HG03097 (cell line): Measurements from ENCODE around the gene TK2.

Source experiments
- ATAC-seq: cut with Tn5 transposase; IDR thresholded peaks from one replicate; pipeline ENCODE4 v1.9.1; 2021; ENCODE audit not compliant: unreplicated experiment, low FRiP score

Gene TK2

DNA sequence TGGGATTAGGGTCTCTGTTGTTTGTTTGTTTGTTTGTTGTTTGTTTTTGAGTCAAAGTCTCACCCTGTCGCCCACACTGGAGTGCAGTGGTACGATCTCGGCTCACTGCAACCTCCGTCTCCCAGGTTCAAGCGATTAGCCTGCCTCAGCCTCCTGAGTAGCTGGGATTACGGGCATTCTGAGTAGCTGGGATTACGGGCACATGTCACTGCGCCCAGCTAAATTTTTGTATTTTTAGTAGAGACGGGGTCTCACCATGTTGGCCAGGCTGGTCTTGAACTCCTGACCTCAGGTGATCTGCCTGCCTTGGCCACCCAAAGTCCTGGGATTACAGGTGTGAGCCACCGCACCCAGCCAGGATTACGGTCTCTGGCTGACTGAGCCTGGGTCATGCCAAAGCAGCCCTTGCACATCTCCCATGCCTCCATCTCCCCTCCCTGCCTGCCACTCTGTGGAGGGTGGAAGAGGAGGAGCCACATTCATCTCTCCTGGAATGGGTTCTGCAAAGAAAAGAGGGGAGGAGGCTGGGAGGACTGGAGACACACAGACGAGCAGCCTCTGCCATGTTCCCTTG is 63.6 kb downstream of the TK2 start:
- no peak for ATAC-seq

DNA sequence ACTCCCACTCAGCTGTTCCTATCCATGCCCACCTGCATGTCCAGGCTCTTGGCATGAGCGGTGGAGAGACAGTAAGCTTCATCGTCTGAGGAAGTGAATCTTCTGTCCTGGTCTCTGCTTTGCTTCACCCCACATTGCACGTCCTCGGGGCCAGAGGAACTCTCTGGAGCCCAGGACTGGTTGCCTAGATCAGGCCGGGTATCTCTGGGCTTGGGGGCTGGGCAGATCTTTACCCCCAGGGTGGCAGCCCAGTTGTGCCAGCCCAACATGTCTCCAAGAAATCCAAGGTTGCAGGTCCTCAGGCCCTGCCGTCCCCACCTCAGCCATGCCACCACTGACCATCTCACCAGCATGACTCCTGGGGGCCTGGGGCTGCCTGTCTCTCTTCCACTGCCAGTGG is 64.5 kb downstream of the TK2 start:
- no peak for ATAC-seq

DNA sequence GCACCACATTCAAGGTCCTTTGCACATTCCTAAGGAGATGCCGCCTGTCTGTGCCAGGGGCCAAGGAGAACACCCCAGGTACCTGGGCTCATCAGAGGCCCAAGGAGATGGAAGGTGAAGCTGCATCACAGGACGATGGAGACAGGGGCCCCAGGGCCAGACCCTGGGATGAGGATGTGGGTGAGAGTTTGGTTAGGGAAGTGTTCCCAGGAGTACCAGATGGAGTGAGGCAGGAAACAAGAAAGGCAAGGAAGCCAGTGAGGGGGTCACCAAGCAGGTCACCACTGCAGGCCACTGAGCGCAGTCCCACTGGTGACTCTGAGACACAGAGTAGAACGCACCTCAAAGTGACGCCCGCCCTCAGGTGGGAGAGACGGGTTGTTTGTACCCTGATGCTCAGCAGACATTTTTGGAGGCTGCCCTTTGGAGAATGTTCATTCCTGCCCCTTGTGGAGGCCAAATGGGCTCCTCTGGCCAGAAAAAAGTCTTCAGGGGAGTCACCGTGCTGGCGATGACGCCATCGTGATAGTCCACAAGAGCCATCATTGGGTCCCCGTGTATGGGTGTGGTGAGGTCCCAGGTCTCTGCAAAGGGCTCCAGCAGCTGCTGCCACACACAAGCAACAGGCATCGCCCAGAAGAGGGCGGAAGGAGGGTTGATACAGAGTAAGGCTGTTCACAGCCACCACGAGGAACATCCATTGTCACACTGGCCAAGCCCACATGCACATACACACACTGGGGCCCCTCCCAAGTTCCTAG is 65.3 kb downstream of the TK2 start:
- no peak for ATAC-seq

DNA sequence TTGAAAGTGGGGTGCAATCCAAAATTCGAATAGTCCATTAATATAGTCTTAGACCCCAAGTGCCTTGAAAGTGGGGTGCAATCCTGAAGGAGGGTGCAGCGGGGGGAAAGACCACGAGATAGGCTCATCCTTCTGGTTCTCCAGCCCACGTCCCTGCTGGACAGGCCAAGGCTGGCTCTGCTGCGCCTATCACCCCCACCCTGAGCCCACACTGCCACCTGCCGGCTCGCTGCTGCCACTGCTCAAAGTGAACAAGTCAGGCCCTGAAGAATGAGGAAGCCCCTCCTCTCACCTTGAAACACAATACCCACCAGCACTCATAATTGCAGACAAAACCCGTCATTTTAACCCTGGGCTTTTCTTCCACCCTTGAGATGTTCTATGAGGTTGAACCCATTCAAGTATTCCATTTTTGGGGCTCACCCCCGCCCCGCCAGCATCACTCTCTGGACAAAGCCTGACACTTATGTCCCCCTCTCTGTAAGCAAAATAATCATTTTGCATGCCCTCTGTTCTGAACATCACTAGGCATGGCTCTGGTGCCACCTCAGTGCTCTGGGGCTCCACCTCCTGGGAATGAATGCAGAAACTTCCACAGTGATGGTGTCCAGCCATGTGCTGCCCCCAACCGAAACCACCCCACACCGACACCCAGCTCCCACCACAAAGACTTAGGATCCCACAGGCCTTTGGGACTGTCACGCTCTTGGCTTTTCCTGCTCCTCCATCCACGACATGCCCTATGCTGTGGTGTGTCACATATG is 66.1 kb downstream of the TK2 start:
- ATAC-seq: no peak

DNA sequence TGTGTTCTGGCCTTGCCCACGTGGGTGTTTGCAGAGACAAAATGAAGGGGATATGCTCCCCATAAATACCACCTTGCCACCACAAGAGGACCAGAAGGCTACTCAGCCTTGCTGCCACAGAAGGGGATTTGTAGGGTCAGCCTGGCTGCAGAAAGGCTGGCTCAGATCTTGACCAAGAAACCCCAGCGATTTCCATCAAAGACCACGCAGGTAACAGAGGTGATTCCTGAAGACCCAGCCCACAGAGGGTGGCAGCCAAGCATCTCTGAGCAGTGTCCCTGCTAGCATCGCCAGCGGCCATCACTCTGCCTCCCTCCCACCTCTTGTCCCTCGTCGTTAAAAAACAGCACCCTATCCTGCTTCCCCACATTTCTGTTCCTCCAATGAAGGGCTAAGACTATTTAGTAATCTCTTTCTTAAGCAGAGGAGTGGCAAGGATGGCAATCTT is 68.0 kb downstream of the TK2 start:
- no peak for ATAC-seq

DNA sequence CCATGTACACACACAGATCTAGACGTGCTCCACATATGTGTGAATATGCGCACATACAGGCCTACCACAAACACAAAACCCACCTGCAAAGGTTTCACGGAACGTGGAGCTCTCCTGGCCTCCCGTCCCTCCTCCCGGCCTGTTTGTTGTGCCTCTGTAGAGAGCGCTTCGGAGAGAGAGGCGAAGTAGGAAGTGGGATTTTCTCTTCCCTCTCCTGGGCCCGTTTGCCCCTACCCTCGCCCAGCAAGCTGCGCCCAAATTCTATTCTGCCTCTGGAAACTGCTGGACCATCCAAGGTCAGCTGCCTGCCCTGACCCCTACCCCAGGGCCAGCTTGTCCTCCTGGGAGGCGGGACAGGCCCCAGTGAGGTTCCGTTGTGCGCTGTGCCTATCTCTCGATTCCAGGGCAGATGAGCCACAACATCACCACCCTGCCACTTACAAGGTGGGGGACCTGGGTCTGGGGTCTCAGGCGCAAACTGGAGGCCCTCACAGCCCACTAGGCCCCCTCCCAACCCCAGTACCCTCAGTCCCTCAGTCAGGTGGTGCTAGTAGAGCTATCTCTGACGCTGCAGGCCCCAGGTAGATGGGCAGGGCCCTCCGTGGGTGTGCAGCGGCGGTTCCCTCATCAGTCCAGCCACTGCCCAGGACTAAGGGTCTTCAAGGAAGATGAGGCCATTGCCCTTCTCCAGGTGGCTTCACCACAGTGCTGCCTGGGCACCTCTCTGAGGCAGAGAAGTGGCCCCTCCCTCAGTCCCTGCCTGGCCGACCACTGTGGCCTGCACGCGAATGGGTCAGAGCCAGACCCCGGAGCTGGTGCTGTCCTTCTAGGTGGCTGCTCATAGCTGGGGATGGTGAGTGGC is 68.6 kb downstream of the TK2 start:
- no peak for ATAC-seq

DNA sequence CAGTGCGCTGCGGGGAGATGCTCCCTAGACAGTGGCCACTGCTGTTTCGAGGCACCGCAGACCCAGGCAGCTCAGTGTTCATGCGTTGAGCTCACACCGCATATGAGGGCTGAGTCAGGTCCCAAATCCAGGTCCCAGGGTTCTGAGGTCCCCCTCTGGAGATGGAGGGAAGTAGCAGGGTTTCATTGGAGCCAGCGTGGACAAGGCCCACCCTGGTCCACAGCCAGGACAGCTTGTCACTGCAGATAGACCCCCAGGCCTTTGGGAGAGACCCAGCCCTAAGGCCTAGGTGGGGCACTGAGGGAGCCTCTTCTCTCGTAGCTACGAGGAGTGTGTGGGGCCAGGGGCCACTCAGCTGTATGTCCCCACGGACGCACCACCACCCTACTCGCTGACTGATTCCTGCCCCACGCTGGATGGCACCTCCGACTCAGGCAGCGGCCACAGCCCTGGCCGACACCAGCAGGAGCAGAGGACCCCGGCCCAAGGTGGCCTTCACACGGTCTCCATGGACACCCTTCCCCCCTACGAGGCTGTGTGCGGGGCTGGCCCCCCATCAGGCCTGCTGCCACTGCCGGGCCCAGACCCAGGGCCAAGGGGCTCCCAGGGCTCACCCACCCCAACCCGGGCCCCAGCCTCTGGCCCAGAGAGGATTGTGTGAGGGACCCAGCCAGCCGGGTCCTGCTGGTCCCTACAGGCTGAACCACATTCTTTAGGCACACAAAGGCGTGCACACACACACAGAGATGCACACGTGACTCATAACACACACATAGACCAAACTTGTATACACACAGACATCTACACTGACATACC is 69.4 kb downstream of the TK2 start:
- no peak for ATAC-seq

DNA sequence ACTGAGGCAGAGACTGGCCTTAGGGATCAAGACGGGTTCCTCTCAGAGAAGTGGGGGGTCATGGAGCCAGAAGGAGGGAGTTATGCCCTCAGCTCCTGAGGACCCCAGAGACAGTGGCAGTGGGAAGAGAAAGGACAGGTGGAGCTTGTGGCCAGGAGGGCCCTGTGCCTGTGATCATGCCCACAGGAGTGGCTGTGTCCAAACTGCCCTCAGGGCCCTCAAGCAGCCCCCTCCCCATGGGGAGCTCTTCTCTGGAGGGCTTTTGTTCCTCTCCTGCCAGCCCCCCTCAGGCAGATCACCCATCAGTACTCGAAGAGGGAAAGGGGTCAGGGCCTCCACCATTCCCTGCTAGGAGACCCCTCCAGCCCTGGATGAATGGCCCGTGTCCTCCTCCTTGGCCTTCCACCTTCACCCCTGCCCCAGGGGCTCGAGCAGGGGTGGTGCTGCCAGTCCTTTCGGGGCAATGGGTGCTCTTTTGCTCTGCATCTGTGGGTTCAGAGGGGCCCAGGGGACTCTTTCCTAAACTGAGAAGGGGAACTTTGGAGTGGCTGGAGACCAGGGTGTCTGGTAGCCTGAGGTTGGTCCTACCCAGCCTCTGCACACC is 70.2 kb downstream of the TK2 start:
- ATAC-seq: no peak

DNA sequence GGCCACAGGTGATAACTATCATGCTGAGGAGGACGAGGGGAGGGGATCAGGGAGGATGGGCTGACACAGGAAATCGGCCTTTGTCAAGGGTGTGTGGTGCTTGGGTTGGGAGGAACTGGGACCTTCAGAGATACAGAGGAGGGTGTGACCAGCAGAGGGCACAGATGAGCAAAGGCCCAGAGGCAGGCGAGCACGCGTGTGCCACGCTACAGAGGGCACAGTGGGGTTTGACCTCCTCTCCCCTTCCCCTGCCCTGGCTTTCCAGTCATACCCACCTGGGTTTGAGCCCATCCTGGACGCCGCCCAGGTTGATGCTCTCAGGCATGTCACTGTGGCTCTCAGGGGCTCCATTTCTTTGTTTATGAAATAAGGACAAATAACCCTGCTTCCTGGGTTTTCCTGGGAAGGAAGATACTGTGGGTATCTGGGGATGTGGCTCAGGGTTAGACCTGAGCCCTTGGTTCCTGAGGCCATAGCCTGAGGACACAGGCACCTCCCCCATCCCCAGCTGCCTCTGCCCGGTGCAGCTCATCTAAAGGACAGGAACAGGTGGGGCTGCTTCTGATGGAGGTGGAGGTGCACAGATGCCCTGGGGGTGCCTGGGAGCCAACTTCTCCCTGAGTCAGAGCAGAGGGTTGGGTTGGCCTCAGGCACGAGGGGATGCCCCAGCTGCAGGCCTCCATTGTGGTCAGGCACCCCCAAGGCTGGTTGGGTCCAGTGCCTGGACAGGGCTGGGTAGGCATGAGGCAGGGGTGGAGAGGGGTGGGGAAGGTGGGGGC is 71.0 kb downstream of the TK2 start:
- ATAC-seq: no peak

DNA sequence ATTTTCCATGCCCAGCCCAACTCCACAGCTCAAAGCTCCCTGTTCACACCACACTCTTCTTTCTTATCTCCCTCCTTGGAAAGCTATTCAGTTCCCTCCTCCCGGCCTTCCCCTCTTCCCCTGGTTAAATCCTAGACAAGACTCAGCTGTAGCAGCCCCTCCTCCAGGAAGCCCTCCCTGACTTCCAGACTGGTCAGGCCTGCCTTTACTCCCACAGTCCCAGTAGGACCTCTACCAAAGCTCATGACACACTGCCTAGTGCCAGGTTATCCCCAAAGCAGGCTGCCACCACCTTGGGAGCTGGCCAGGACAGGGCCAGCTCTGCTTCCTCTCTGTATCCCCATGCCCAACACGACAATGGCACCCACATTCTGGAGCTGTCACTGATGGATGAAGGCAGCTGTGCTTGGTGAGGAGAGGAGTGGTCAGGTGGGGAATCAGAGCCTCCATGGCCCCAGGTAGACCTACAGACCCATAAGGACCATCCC is 72.8 kb downstream of the TK2 start:
- ATAC-seq: no peak

DNA sequence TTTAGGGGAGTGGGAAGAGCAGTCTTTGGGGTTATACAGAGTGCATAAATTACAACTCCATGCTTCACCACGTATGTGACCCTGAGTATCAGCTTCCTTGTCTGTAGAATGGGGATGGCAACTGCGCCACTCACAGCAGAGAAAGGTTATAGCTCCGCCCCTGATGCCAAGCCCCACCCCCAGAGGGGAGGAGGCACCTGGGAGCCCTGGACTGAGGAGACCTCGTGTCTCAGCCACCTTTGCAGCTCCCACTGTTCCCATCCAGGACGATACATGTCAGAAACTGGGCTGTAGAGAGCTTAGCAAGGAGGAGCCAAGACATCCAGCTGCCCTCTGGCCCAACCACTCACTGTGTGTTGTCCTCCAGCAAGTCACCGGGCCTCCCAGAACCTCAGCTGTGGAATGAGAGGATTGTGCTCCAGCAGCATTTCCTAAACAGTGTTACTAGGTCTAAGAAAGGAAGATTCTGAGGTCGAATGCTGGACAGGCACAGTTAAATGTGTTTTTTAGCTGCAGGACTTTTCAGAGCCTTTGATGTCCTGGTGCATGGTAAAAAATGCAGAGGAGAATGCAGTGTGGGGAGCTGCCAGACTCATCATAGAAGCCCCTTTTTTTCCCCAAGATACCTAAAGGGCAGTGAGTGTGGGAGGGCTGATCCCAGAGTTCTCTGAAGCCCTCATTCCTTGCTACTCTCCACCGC is 73.4 kb downstream of the TK2 start:
- no peak for ATAC-seq

DNA sequence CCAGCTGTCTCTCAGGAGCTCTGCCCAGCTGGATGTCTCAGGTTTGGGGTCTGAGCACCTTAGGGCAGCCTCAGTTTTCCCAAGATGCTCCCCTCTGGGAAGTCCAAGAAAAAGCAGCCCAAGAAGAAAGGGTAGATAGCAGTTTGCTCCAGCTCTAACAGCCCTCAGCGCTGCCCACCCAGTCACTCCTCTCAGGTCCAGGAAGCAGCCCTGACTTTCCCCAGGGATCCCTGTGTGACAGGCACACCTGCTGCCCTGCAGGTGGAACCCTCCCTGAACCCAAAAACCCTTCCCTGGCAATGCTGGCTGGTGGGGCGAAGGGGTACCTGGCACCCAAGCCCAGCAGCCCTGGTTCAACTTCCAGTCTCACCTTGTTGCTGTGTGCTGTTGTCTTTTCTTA is 74.7 kb downstream of the TK2 start:
- no peak for ATAC-seq

DNA sequence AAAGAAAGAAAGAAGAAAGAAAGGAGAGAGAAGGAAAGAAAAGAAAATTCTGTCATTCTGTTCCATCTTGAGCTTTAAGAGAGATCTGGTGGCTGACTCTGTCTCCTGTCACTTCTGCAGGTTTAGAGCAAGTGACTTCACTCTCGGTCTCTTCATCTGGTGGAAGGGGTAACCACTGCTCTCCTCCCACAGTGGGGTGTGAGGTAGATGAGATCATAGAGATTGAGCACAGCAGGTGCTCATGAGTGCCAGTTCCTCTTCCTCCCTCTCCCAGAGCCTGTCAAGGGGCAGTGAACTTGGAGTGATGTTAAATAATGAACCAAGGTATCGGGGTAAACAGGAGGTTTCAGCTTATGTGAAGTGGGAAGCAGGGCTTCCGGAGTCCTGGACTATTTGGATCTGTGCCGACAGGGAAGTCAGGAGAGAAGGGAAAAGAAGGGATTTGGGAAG is 75.1 kb downstream of the TK2 start:
- ATAC-seq: peak; percentile 90

DNA sequence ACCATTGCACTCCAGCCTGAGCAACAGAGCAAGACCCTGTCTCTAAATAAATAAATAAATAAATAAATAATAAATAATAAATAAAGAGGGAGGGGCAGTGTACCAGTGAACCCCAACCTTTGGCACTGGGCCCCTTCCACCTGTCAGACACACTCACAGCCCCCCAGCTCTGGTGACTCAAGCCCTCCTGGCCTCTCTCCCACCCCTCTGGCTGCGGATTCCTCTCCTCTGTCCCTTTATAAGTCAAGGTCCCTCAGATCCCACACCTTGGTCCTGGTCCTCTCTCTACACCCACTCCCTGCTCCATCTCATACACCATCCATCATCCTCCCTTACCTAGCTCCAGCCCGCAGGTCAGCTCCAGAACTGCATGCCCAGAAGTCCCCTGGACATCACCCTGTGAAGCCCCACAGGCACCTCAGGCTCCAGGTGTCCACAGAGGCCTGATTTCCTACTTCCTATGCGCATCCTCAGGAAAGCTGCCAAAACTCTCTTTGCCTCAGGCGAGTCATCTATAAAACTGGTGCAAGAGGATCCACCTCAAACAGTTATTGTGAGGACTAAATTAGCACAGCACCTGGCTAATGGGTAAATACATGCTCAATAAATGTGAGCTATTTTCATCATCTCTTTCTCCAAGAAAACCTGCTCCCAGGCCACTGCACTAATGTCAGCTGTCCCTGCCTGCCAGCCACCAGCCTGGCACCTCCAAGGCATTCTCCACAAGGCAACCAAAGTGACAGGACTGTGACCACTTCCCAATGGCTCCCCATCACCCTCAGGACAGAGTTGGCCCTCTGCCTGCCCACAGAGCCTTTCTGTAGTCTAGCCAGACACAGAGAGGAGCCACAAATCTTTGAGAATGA is 76.0 kb downstream of the TK2 start:
- no peak for ATAC-seq

DNA sequence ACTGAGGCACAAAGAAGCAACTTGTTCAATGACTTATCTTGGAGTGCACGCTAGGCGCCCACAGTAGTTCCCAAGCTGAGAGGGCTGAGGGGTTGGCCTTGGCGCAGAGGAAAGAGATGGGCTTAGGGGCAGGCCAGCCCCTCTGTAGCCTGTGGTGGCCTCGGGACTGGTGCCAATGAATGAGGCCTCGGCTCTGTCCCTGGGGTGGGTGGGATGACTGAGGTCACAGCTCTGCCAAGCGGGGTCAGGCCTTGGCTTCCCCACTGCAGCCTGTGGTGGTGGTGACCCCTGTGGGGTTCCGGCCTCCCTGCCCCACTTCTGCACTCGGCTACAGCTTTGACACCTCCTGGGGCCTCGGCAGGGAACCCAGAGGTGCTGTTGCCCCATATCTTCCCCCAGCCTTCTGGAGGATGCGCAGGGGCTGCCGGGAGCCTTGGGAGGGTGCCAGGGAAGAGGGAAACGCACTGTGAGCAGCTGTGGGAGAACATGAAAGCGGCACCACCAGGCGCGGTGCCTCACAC is 76.8 kb downstream of the TK2 start:
- ATAC-seq: no peak

DNA sequence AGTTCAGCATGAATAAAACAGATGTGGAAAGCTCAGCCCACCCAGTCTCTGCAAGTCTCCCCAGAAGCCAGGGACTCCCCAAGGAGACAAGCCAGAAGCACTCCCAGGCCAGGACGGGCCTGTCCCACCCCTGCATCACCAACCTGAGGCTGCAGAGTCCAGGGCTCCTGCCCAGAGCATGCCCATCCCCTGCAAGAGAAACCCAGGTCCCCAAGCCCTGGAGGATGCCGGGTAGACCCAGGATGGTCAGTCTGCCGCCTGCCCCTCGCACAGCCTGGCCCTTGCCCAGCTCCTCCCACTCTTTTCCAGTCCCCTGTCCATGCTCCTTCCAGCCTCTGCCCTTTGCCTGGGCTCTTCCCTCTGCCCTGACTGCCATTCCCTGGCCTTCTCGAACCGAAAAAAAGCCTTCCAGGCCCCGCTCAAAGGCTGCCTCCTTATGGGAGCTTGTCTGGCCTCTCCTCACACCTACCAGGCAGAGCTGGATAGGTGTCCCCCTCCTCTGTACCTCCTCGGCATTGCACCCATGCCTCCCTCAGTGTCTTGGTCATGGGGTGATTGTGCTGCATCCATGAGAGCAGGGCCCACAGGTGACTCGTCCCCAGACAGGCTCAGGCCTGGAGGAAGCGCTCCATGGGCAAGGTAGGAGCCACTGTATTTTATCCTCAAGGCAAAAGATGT is 78.1 kb downstream of the TK2 start:
- no peak for ATAC-seq
